OCI-LY3 (cell line): Measurements from ENCODE around the gene OR5C1.

Experiments
- H2AFZ ChIP-seq: fragments of 200-600, 300-600 bp; shearing (Covaris generic); 2 replicates; pipeline ENCODE4 v1.6.0; 2014; ENCODE audit warnings: antibody characterized with exemption, low read depth, low read length
- H3K27ac ChIP-seq: fragments of 200-600, 300-600 bp; sonication (generic); 2 replicates; pipeline ENCODE4 v1.5.1; 2014; ENCODE audit warnings: mild to moderate bottlenecking, low read length, moderate library complexity, mixed read lengths
- H3K27me3 ChIP-seq: fragments of 200-600, 300-600 bp; sonication (generic); 2 replicates; pipeline ENCODE4 v1.6.1; 2014; ENCODE audit warnings: low read depth, low read length, mixed read lengths
- H3K36me3 ChIP-seq: fragments of 200-600, 300-600 bp; sonication (generic); replicated peaks from 2 replicates; pipeline ENCODE3; 2014; ENCODE audit warnings: low read depth, low read length, mixed read lengths
- H3K4me1 ChIP-seq: fragments of 300-600, 200-600 bp; sonication (generic); 2 replicates; pipeline ENCODE4 v1.6.1; 2014; ENCODE audit warnings: low read length, mixed read lengths
- H3K4me2 ChIP-seq: fragments of 200-600, 300-600 bp; sonication (generic); 2 replicates; pipeline ENCODE4 v1.6.1; 2014; ENCODE audit warnings: low read length, mixed read lengths
- H3K4me3 ChIP-seq: fragments of 300-600, 200-600 bp; sonication (generic); 2 replicates; pipeline ENCODE4 v1.5.1; 2014; ENCODE audit warnings: antibody characterized with exemption, mild to moderate bottlenecking, low read length, moderate library complexity
- H3K79me2 ChIP-seq: fragments of 300-600, 200-600 bp; shearing (Covaris generic); 2 replicates; pipeline ENCODE4 v1.6.1; 2014; ENCODE audit warnings: mild to moderate bottlenecking, low read length, mixed read lengths
- H3K9ac ChIP-seq: fragments of 300-600, 200-600 bp; shearing (Covaris generic); 2 replicates; pipeline ENCODE4 v1.6.0; 2014; ENCODE audit warnings: mild to moderate bottlenecking, low read length, moderate library complexity
- H3K9me3 ChIP-seq: fragments of 200-600, 300-600 bp; shearing (Covaris generic); 2 replicates; pipeline ENCODE4 v1.6.1; 2014; ENCODE audit warnings: low read length, mixed read lengths; ENCODE audit not compliant: insufficient read depth
- H4K20me1 ChIP-seq: fragments of 200-600, 300-600 bp; sonication (generic); 2 replicates; pipeline ENCODE4 v1.6.1; 2016; ENCODE audit warnings: low read length, mixed read lengths; ENCODE audit not compliant: insufficient read depth
- EZH2phosphoT487 ChIP-seq: fragments of 200-600 bp; shearing (Covaris generic); IDR thresholded peaks from 2 replicates; pipeline ENCODE4 v1.6.1; 2018; ENCODE audit warnings: antibody characterized with exemption, mixed run types, low read depth
- TF ChIP-seq, protein P1 (sequence below): fragments of 200-600, 300-600 bp; sonication (generic); IDR thresholded peaks from 2 replicates; pipeline ENCODE4 v1.5.1; 2014; ENCODE audit warnings: antibody characterized with exemption, low read length, low read depth

The OR5C1 gene

DNA sequence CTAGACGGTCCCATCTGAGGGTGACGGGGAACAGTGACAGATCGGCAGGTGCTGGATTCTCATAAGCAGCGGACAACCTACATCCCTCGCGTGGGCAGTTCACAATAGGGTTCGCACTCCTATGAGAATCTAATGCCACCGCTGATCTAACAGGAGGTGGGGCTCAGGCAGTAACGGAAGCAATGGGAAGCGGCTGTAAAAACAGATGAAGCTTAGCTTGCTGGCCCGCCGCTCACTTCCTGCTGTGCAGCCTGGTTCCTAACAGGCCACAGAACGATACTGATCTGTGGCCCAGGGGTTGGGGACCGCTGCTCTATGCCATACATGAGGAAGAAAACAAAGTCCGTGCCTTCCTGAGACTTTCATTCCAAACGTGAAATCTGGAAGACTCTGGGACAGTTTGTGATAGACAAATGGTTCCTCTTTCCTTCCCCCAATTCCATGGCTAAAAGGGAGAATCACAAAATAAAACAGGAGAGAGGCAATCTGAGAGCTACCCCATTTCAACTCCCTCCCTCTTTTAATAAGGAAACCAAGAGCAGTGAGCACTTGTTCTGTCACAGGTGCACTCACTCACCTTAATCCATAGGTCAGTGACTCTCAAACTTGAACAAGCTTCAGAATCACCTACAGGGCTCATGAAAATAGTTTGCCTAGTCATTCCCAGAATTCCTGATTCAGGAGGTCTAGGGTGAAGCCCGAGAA, 27.6 kb downstream of the OR5C1 start:
- Histone ChIP-seq H3K36me3 (peaks cover 12% of the 10 kb centered on the region), H3K9me3 (no peaks in the 10 kb centered on the region), H3K79me2 (no peaks in the 10 kb centered on the region), H3K27me3 (no peaks in the 10 kb centered on the region), H3K4me3 (no peak overlapping the region), H3K4me2 (no peak overlapping the region), H4K20me1 (no peaks in the 10 kb centered on the region), H3K9ac (no peak overlapping the region), H2AFZ (no peak overlapping the region), H3K27ac (no peak overlapping the region), H3K4me1 (no peaks in the 10 kb centered on the region)
- TF ChIP-seq, protein P1, sequence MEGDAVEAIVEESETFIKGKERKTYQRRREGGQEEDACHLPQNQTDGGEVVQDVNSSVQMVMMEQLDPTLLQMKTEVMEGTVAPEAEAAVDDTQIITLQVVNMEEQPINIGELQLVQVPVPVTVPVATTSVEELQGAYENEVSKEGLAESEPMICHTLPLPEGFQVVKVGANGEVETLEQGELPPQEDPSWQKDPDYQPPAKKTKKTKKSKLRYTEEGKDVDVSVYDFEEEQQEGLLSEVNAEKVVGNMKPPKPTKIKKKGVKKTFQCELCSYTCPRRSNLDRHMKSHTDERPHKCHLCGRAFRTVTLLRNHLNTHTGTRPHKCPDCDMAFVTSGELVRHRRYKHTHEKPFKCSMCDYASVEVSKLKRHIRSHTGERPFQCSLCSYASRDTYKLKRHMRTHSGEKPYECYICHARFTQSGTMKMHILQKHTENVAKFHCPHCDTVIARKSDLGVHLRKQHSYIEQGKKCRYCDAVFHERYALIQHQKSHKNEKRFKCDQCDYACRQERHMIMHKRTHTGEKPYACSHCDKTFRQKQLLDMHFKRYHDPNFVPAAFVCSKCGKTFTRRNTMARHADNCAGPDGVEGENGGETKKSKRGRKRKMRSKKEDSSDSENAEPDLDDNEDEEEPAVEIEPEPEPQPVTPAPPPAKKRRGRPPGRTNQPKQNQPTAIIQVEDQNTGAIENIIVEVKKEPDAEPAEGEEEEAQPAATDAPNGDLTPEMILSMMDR, result no peak

DNA sequence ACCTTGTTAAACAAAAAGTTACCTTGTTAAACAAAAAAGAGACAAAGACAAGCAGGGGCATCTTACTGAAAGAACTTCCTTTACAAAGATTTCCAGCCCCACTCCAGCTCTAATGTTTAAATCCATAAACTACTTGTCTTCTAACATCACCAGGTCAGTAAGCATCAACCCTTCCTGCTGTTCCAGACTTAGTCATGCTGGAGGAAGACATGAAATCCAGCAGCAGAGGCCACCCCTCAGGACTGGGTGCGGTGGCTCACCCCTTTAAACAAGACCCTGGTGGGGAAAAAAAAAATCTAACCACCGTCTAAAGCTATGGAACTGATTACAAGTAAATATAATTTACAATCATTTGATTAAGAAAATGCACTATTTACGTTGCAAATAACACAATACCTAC, 30.6 kb downstream of the OR5C1 start:
- Histone ChIP-seq H3K4me1 (no peaks in the 10 kb centered on the region), H3K36me3 (peaks cover 20% of the 10 kb centered on the region), H3K27ac (no peak overlapping the region), H3K9ac (no peak overlapping the region), H3K4me3 (no peak overlapping the region), H4K20me1 (no peaks in the 10 kb centered on the region), H3K4me2 (no peak overlapping the region), H3K27me3 (no peaks in the 10 kb centered on the region), H2AFZ (no peak overlapping the region), H3K79me2 (peaks cover 4% of the 10 kb centered on the region; the same call in 1 of the 2 replicates), H3K9me3 (no peaks in the 10 kb centered on the region)
- TF ChIP-seq, protein P1, result no peak
- no peak for TF ChIP-seq EZH2phosphoT487

GRCh38 chr9:122819791-122820489, 31.2 kb downstream of the OR5C1 start:
- no peaks in the 10 kb centered on the region for H3K4me1 ChIP-seq
- H4K20me1 ChIP-seq, result no peaks in the 10 kb centered on the region
- H3K27ac ChIP-seq, result no peak overlapping the region
- no peak overlapping the region for H2AFZ ChIP-seq
- peaks cover 5% of the 10 kb centered on the region; the same call in 1 of the 2 replicates for H3K79me2 ChIP-seq
- no peaks in the 10 kb centered on the region for H3K27me3 ChIP-seq
- peaks cover 20% of the 10 kb centered on the region for H3K36me3 ChIP-seq
- no peak overlapping the region for H3K4me2 ChIP-seq
- TF ChIP-seq, protein P1, result no peak
- TF ChIP-seq EZH2phosphoT487, result no peak
- H3K4me3 ChIP-seq, result no peak overlapping the region
- H3K9ac ChIP-seq, result no peak overlapping the region
- H3K9me3 ChIP-seq, result no peaks in the 10 kb centered on the region

DNA sequence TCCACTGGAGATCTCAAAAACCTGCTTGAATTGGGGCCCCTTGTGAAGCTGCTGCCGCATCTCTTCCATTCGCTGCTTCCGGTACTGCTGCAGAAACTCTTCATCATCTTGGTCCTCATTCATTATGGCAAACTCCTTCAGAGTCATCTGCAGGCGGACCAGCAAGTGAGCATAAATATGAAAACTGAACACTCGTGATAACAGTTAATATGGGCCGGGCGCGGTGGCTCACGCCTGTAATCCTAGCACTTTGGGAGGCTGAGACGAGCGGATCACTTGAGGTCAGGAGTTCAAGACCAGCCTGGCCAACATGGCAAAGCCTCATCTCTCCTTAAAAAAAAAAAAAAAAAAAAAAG, 31.7 kb downstream of the OR5C1 start:
- H3K4me1 ChIP-seq, result no peaks in the 10 kb centered on the region
- TF ChIP-seq EZH2phosphoT487, result no peak
- TF ChIP-seq, protein P1, result no peak
- no peak overlapping the region for H3K27ac ChIP-seq
- no peaks in the 10 kb centered on the region for H4K20me1 ChIP-seq
- no peaks in the 10 kb centered on the region for H3K27me3 ChIP-seq
- H3K79me2 ChIP-seq, result peaks cover 5% of the 10 kb centered on the region; the same call in 1 of the 2 replicates
- no peak overlapping the region for H3K9ac ChIP-seq
- no peak overlapping the region for H2AFZ ChIP-seq
- peaks cover 20% of the 10 kb centered on the region for H3K36me3 ChIP-seq
- H3K4me3 ChIP-seq, result no peak overlapping the region
- H3K9me3 ChIP-seq, result no peaks in the 10 kb centered on the region
- H3K4me2 ChIP-seq, result no peak overlapping the region
